ENCODE results near the gene RAI1. TPM values are rescaled to one million over a fixed set of nuclear protein-coding genes. Genes with fewer than 3 reads are reported as not detected.

RAI1 gene
- total RNA-seq, 1 donor from 2014 or later, result 9.1 TPM

- DNase-seq (ENCODE audit: low read depth), result peak; percentile 76
These were observed 100.6 kb downstream of the RAI1 start for GRCh38 chr17:17781591-17782496.

GRCh38 chr17:17782523-17783115 lies 101.4 kb downstream of the RAI1 start:
- peak; percentile 41 for DNase-seq (ENCODE audit: low read depth)

- peak; percentile 45 for DNase-seq (ENCODE audit: low read depth)
These were observed 102.0 kb downstream of the RAI1 start for GRCh38 chr17:17783116-17783824.

- no peak for DNase-seq (ENCODE audit: low read depth)
These were observed 102.8 kb downstream of the RAI1 start for GRCh38 chr17:17783825-17784656.

GRCh38 chr17:17784657-17785267 lies 103.5 kb downstream of the RAI1 start:
- no peak for DNase-seq (ENCODE audit: low read depth)

GRCh38 chr17:17785407-17785806 lies 104.1 kb downstream of the RAI1 start:
- DNase-seq (ENCODE audit: low read depth), result no peak

- no peak for DNase-seq (ENCODE audit: low read depth)
These were observed 105.7 kb downstream of the RAI1 start for GRCh38 chr17:17786998-17787397.

GRCh38 chr17:17787568-17787967 lies 106.3 kb downstream of the RAI1 start:
- DNase-seq (ENCODE audit: low read depth), result no peak

- DNase-seq (ENCODE audit: low read depth), result no peak
These were observed 107.7 kb downstream of the RAI1 start for GRCh38 chr17:17788967-17789366.

- DNase-seq (ENCODE audit: low read depth), result no peak
These were observed 108.2 kb downstream of the RAI1 start for GRCh38 chr17:17789410-17789809.

- DNase-seq (ENCODE audit: low read depth), result no peak
These were observed 108.8 kb downstream of the RAI1 start for GRCh38 chr17:17789828-17790636.

- DNase-seq (ENCODE audit: low read depth), result no peak
These were observed 109.6 kb downstream of the RAI1 start for GRCh38 chr17:17790637-17791464.

GRCh38 chr17:17792037-17792550 lies 110.8 kb downstream of the RAI1 start:
- no peak for DNase-seq (ENCODE audit: low read depth)

GRCh38 chr17:17792551-17793377 lies 111.5 kb downstream of the RAI1 start:
- no peak for DNase-seq (ENCODE audit: low read depth)

- no peak for DNase-seq (ENCODE audit: low read depth)
These were observed 112.3 kb downstream of the RAI1 start for GRCh38 chr17:17793378-17794214.

- no peak for DNase-seq (ENCODE audit: low read depth)
These were observed 113.1 kb downstream of the RAI1 start for GRCh38 chr17:17794382-17794781.

GRCh38 chr17:17795296-17795695 lies 114.0 kb downstream of the RAI1 start:
- DNase-seq (ENCODE audit: low read depth), result no peak
